ENCODE data around the gene MED13. TPM values are rescaled to one million over a fixed set of nuclear protein-coding genes. Genes with fewer than 3 reads are reported as not detected.
"Not testable (repeated sequence)": the region's sequence is repeated elsewhere in the genome, so short reads cannot be mapped to it uniquely, and the experiment has no call there.

MED13 gene
- total RNA-seq, 1 donor from 2014 or later, result 54.8 TPM

DNA sequence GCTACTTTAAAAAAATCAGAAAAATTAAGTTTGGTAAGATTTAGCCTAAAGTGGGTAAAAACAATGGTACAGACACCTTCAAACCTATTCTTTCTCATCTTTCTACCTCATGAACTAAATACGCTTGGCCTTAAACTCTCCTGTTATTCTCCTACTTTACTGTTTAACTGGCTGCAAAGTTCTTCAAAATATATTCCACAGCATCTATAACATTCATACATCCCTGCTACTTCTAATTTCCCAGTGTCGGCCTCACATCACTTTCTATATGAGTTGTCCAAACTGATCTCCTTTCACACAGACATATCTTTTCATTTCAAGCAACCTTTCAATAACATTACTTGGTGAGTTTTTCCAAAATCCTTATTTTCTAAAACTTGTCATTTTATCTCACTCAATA, 64.0 kb downstream of the MED13 start:
- Mint-ChIP-seq H3K9me3 (no peaks in the 10 kb centered on the region), H3K27ac (ENCODE audit: unreplicated experiment) (no peak overlapping the region), H3K36me3 (ENCODE audit: low read depth) (peaks cover 14% of the 10 kb centered on the region), H3K4me1 (no peaks in the 10 kb centered on the region), H3K4me3 (no peak overlapping the region), H3K27me3 (ENCODE audit: low read depth) (no peaks in the 10 kb centered on the region)
- no peak for DNase-seq (ENCODE audit: low read depth, low spot score)
- TF ChIP-seq, protein P1, sequence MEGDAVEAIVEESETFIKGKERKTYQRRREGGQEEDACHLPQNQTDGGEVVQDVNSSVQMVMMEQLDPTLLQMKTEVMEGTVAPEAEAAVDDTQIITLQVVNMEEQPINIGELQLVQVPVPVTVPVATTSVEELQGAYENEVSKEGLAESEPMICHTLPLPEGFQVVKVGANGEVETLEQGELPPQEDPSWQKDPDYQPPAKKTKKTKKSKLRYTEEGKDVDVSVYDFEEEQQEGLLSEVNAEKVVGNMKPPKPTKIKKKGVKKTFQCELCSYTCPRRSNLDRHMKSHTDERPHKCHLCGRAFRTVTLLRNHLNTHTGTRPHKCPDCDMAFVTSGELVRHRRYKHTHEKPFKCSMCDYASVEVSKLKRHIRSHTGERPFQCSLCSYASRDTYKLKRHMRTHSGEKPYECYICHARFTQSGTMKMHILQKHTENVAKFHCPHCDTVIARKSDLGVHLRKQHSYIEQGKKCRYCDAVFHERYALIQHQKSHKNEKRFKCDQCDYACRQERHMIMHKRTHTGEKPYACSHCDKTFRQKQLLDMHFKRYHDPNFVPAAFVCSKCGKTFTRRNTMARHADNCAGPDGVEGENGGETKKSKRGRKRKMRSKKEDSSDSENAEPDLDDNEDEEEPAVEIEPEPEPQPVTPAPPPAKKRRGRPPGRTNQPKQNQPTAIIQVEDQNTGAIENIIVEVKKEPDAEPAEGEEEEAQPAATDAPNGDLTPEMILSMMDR (conservative IDR thresholded peaks at IDR 0.05), result no peak

DNA sequence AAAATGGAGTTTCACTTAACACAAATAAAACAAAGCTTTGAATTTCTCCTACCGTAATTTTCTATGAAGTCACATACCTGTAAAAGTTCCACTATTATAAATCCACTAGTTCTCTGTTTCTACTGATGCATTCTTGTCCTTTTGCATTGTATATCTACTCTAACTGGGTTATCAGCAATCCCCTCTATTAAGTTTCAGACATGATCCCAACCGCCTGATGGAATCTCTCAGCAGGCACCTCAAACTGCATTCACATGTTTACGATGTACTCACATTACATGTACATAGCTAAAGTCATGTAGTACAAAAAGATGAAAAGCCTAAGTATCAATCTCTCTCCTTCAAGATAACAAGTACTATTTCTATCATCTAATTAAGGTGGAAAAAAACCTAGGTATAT, 64.9 kb downstream of the MED13 start:
- DNase-seq (ENCODE audit: low read depth, low spot score), result no peak
- Mint-ChIP-seq H3K4me3 (no peak overlapping the region), H3K27me3 (ENCODE audit: low read depth) (no peaks in the 10 kb centered on the region), H3K4me1 (no peaks in the 10 kb centered on the region), H3K36me3 (ENCODE audit: low read depth) (peaks cover 10% of the 10 kb centered on the region), H3K27ac (ENCODE audit: unreplicated experiment) (no peak overlapping the region), H3K9me3 (no peaks in the 10 kb centered on the region)
- TF ChIP-seq, protein P1 (conservative IDR thresholded peaks at IDR 0.05), result no peak

DNA sequence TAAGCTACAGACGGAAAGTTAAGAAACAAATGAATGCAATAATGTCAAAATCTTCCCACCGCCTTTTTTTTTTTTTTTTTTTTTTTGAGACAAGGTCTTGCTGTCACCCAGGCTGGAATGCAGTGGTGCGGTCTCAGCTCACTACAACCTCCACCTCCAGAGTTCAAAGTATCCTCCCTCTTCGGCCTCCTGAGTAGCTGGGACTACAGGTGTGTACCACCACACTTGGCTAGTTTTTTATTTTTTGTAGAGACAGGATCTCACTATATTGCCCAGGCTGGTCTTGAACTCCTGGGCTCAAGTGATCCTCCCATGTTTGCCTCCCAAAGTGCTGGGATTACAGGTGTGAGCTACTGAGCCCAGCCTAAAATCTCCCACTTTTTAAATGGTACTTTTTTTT, 66.5 kb downstream of the MED13 start:
- H3K27me3 Mint-ChIP-seq (ENCODE audit: low read depth); H3K36me3 Mint-ChIP-seq (ENCODE audit: low read depth); H3K4me3 Mint-ChIP-seq; H3K27ac Mint-ChIP-seq (ENCODE audit: unreplicated experiment); DNase-seq (ENCODE audit: low read depth, low spot score); H3K9me3 Mint-ChIP-seq; H3K4me1 Mint-ChIP-seq: not testable (repeated sequence)

DNA sequence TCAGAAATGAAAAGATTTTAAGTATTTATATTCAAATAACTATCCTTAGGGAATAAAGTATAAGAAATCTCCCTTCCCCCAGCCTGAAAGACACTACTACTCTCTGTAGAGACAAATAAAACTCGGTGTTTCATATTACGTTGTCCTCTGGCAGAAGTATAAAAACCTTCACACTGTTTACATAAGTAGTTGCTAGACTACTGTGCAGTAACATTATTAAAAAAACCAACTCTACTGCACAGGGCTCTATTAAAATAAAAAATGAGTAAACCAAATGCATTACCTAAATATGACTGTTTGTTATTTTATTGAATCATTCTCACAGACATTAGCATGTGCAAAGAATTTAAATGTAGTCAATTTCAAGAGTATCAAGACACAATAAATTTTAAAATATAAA, 67.4 kb downstream of the MED13 start:
- no peaks in the 10 kb centered on the region for H3K4me1 Mint-ChIP-seq
- H3K9me3 Mint-ChIP-seq, result no peaks in the 10 kb centered on the region
- H3K27me3 Mint-ChIP-seq (ENCODE audit: low read depth), result no peaks in the 10 kb centered on the region
- no peak overlapping the region for H3K27ac Mint-ChIP-seq (ENCODE audit: unreplicated experiment)
- H3K36me3 Mint-ChIP-seq (ENCODE audit: low read depth), result peaks cover 2% of the 10 kb centered on the region
- TF ChIP-seq, protein P1 (conservative IDR thresholded peaks at IDR 0.05), result no peak
- no peak for DNase-seq (ENCODE audit: low read depth, low spot score)
- H3K4me3 Mint-ChIP-seq, result no peak overlapping the region

DNA sequence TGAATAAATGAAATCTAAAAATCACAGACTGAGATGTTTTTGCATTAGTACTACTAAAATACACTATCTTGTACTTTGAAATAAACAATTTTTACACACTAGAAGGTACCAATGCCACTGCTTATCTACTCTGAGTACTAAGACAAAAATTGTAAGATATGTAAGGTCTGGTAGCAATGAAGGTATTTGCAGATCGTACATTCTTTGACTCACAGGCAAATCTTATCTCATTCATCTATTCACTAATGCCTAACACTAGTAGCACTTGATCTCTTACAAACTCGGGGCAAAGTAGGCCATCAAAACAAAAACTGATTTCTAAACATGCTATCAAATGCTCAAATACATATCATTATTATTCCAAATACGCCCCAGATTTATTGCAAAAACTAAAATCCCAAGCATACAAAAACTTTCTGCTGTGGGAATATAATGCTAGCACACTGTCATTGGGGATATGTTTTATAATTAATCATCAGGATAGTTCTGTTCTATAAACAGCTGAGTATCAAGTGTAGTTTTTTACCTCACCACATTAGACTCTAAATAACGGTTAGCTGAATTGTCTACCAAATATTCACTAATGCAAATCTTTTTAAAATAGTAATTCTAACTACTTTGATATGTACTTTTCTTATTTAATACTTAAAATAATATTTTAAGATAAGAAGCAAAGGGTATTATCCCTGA, 68.0 kb downstream of the MED13 start:
- Mint-ChIP-seq H3K4me3 (no peak overlapping the region), H3K27me3 (ENCODE audit: low read depth) (no peaks in the 10 kb centered on the region), H3K4me1 (no peaks in the 10 kb centered on the region), H3K9me3 (no peaks in the 10 kb centered on the region), H3K27ac (ENCODE audit: unreplicated experiment) (no peak overlapping the region), H3K36me3 (ENCODE audit: low read depth) (peaks cover 2% of the 10 kb centered on the region)
- TF ChIP-seq, protein P1 (conservative IDR thresholded peaks at IDR 0.05), result no peak
- no peak for DNase-seq (ENCODE audit: low read depth, low spot score)

DNA sequence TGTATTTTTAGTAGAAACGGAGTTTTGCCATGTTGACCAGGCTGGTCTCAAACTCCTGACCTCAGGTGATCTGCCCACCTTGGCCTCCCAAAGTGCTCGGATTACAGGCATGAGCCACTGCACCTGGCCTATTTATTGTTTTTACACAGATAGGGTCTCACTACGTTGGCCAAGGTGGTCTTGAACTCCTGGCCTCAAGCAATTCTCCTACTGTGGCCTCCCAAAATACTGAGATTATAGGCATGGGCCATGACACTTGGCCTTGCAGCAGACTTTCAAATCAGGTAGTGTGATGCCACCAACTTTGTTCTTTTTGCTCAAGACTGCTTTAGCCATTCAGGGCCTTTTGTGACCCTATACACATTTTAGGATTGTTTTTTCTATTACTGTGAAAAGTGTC, 75.6 kb downstream of the MED13 start:
- DNase-seq (ENCODE audit: low read depth, low spot score), result no peak
- no peaks in the 10 kb centered on the region for H3K27me3 Mint-ChIP-seq (ENCODE audit: low read depth)
- no peaks in the 10 kb centered on the region for H3K9me3 Mint-ChIP-seq
- no peak overlapping the region for H3K27ac Mint-ChIP-seq (ENCODE audit: unreplicated experiment)
- H3K4me3 Mint-ChIP-seq, result no peak overlapping the region
- peaks cover 2% of the 10 kb centered on the region for H3K36me3 Mint-ChIP-seq (ENCODE audit: low read depth)
- H3K4me1 Mint-ChIP-seq, result no peaks in the 10 kb centered on the region
- TF ChIP-seq, protein P1 (conservative IDR thresholded peaks at IDR 0.05), result no peak

Measured in neural crest cell (in vitro differentiated cells).